GM18498 (cell line): ENCODE data around the gene BICD2.

ENCODE experiments used
- ATAC-seq: cut with Tn5 transposase; IDR thresholded peaks from one replicate; pipeline ENCODE4 v1.9.1; 2021; ENCODE audit warnings: mild to moderate bottlenecking, moderate library complexity; ENCODE audit not compliant: unreplicated experiment

The BICD2 gene

DNA sequence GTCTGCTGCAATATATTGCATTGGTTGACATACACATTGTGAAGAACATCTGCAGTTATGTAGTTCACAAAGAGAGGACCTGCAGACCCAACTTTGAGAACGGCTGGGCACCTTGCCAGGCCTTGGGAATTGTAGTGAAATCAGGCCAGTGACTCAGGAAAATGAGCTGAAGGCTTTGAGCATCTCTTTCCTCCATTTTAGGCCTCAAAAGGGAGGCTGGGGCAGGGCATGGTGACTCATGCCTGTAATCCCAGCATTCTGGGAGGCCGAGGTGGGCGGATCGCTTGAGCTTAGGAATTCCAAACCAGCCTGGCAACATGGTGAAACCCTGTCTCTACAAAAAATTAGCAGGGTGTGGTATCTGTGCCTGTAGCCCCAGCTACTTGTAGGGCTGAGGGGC, 93.3 kb downstream of the BICD2 start:
- ATAC-seq: no peak

DNA sequence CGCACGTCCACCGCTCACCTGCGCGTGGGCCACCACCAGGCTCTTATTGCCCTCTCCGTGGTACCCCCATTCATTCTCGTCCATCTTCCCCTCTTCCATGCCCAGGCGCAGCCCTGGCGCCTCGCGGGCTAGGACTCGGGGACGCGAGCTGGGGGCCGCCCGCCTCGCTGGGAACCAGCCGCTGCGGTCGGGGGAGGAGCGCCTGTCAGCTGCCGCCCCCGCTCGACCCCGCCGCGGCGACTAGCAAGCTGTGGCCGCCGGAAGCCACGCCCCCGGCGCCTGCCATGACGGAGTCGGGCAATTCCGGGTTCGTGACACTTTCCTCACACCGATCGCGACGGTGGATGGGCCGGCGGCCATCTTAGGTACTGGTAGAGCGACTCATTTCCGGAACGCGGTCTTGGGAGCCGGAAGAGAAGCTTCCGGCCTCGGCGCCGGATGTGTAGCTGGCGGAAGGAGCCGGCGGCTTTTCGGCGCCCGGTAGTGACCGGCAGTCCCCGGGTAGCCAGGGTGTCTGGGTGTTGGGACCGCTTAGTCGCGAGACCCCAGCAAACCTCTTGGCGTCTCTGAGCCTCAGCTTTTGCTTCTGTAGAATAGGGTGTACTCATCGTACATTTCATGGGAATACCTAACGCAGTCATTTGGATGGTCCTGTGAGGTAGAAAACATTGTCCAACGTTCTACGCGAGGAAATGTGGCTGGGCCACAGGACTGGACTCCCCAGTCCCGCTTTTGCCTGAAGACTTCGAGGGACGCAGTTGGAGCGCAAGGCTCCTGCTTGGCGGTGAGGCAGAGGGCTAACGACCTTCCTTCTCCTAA, 94.5 kb downstream of the BICD2 start, which contains the start of gene IPPK:
Gene IPPK, minus strand, starts transcription at position 242 of the 819 bp plus-strand sequence. Its CDS starts 143 bp downstream, at position 99.
- peak; percentile 94 for ATAC-seq

DNA sequence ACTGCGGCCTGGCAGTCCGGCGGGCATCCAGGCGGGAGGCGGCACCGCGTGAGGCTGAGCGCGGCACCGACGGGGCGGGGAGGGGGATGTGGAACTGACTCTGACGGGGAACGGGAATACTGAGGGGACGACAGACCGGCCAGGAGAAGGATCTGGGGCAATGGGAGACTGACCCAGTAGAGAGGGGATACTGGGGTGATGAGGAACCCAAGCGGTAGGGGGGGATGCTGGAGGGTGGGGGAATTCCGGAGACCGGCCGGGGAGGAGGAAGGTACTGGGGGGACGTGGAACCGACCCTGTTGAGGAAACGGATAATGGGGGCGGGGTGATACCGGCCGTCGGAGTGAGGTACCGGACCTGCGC, 95.1 kb downstream of the BICD2 start:
- peak; percentile 12 for ATAC-seq

DNA sequence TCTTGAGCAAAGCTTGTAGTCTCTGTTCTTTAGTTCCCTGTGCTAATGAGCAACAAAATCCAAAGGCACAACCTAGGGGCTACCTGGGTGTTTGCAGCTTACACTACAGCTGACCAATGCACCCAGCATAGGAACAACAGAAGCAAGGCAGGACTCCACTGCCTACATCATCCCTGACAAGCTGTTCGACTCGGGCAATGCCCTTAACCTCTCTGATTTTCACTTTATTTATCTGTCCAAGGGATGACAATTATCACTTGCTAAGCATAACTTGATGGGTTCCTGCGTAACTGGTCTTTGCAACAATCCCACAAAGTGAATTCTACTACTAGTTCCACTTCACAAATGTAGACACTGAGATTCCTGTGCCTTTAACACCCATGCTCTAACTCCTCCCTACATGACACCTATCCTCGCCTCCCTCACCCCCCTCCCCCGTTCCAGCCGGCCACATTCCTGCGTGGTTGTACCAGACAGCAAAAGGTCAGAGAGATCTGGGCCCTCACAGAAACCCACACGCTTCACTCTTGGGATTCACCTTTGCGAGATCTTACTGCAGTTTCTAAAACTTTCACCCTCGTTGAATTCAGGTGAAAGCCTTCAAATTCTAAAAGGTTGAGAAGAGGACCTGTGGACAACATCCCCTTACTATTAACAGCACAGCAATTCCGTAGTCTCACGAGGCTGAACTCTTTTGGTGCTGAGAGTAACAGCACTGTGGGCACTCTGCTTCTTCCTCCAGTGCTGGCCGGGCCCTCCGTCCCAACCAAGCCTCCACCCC, 95.7 kb downstream of the BICD2 start:
- ATAC-seq: no peak

DNA sequence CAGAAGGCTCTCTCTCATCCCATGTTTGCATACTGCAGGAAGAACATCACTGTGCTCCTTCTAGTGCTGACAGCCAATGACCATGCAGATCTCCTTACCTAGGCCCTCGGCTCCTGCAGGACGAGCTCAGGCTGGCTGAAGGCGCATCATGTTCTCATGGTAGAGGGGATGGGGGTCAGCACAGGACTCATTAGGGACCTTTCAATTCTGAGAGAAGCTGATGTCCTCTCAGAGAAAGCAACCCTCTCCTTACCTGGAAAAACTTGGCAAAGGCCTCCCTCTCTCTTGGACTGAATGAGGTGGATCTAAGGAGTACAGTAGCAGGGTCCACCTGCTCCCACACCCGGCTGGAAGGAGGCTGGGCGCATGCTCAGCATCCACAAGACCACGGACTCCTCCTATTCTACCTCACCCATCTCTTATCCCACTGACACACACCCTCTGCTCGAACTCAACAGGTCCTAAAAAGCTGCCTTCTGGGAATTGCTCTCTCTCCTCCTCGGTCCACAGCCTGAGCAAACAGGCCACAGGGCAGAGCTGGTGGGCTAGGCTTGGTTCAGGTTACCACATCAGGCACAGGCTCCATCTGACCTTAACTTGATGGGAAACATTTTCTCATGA, 97.6 kb downstream of the BICD2 start:
- ATAC-seq: no peak

DNA sequence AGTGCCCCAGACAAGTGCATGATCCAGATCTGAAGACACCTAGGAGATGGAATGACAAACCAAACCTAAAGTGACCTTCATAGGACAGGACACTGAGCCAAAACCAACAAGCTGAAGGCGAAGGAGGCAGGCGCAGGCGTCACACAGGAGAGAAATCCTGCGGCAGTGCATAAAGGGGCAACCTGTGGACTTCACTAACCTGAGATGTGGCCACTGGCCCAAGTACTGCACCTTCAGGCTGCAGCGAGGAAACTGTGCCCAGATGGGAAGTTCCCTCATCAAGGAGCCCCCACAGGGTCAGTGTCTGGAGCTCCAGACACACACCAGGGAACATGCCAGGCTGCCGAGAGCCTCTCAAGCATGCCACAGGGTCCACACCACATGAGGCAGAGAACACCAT, 98.4 kb downstream of the BICD2 start:
- no peak for ATAC-seq

DNA sequence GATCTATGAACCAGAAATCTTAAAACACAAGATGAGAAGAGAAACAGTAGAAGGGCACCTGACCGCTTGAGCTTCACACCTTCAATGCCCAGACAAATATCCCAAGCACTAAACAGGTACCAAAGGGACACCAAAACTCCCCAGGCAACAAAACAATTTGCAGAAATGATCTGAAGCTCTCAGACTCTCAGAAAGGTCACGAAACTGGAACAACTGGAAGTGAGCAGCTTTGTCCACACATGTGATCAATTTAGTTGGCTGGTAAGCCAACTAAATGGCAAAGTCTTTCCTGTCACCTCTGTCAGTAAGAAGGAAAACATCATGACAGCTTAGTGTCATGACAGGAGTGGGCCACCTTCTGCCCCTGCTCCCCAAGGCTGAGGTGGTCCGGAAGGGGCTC, 98.8 kb downstream of the BICD2 start:
- no peak for ATAC-seq

DNA sequence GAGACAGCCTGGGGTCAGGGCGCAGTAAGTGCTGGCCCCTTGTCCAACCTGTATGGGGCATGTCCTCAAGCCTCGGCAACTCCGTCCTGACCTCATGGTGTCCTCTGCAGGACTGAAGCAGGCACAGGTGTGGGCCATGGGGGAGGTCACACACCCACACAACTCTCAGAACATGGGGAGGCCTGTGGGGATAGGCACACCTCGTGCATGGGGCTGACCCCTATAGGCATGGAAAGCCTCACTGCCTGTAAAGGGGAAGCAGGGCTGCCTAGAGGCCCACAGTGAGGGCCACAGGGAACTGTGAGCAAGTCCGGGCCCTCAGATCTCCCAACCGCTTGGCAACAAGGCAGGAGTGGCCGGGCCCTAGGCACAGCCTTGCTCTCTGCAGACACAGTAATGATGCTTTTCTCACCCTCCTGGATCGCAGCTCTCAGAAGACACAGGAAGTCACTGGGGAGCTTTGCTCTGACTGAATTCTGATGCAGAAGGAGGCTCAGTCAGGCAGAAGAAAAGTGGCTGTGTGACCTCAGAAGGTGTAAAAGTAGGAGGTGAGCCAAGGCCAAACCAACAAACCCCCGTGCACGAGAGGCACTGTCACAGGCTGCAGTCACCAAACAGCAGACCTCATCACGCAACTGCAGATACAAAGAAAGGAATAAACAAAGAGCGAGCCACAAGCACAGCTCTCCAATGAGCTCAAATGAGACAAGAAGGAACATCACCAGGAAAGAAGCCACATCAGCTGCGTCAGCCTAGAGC, 100.1 kb downstream of the BICD2 start:
- ATAC-seq: no peak

DNA sequence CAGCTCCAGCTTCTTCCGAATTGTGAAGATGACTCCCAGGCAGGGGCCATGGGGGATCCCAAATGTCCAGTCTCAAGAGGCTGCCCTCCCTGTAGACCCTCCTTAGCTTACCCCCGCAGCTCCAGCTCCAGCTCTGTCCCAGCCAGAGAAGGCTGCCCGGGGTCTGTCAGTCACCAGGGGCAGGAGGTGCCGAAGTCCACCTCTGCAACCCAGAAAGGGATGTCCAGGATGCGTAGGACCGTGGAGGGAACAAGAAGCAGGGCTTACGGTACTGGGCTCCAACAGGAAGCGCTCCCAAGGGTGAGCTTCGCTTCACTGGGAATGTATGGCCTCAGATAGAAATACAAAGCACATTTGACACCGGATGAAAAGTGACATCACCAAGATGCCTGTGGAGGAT, 100.7 kb downstream of the BICD2 start:
- ATAC-seq: no peak

DNA sequence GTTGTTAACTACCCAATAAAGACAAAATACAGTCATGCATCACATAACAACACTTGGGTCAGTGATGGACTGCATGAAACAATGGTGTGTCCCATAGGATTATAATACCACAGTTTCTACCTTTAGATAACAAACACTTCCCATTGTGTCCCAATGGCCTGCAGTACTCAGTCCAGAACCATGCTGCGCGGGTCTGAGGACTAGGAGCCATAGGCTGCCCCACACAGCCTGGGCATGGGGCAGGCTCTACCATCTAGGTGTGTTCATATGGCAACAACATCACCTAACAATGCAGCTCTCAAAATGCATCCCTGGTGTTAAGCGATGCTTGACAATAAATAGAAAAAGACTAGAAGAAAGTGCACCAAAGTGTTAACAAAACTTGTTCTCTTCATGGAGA, 101.5 kb downstream of the BICD2 start:
- ATAC-seq: no peak

DNA sequence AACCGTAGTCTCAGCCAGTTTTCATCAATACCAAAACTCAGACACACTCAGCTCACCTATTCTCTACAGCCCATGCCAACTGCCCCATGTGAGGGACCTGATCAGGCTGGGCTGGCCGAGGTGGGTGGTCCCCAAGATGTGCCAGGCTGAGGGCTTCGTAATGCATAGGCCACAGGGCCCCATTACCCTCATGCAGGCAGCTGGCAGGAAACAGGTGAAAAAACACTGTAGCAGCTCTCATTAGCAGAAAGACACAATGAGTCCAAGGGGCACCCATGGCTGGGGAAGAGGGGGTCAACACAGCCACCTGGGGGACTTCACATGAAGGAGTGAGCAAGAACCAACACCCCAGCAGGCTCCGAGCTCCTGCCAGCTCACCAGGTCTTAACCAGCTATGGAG, 102.9 kb downstream of the BICD2 start:
- ATAC-seq: no peak
